Measurements from ENCODE around the gene MCC. TPM values are rescaled to one million over a fixed set of nuclear protein-coding genes. Genes with fewer than 3 reads are reported as not detected.

MCC gene
- total and polyA plus RNA-seq, 12 donors: 1.8 to 12.6 (median 8.9) TPM

- Histone ChIP-seq H3K4me1 (replicated peaks in 1 of 2) (no peaks in the 10 kb centered on the region), H3K9me3 (replicated peaks in 1 of 3) (no peaks in the 10 kb centered on the region), H3K27ac (no peak overlapping the region), H3K27me3 (no peaks in the 10 kb centered on the region), H3K36me3 (replicated peaks in 1 of 2) (no peaks in the 10 kb centered on the region), H3K4me3 (no peak overlapping the region)
- TF ChIP-seq CTCF (IDR thresholded peaks at IDR 0.05): no peak
- no peak for TF ChIP-seq POLR2A (IDR thresholded peaks at IDR 0.05)
- DNase-seq: no peak
- 94 to 97% (median 96%) methylated on average over 31 to 38 of the region's 38 CpGs for WGBS, 4 donors
- intact Hi-C loops (cut with DNase I): no loop called here
Observed at GRCh38 chr5:113433862-113434612, 54.2 kb downstream of the MCC start.

- intact Hi-C loops (cut with DNase I): no loop called here
Observed at GRCh38 chr5:113433071-113433470, 55.2 kb downstream of the MCC start.

GRCh38 chr5:113427871-113428574 lies 60.2 kb downstream of the MCC start:
- TF ChIP-seq POLR2A (IDR thresholded peaks at IDR 0.05) (no peak), CTCF (IDR thresholded peaks at IDR 0.05) (no peak)
- no peaks in the 10 kb centered on the region for H3K27me3 ChIP-seq
- no peak for DNase-seq
- no peak overlapping the region for H3K27ac ChIP-seq
- 72 to 90% (median 76%) methylated on average over 3 of the region's 3 CpGs for WGBS, 4 donors
- no peaks in the 10 kb centered on the region for H3K36me3 ChIP-seq (replicated peaks in 1 of 2)
- no peaks in the 10 kb centered on the region for H3K4me1 ChIP-seq (replicated peaks in 1 of 2)
- intact Hi-C loops (cut with DNase I): no loop called here
- H3K9me3 ChIP-seq (replicated peaks in 1 of 3): no peaks in the 10 kb centered on the region
- H3K4me3 ChIP-seq: no peak overlapping the region

More at GRCh38 chr5:113433071-113433470, 55.2 kb downstream of the MCC start:
- WGBS, 4 donors: 91 to 95% (median 93%) methylated on average over 17 to 21 of the region's 21 CpGs
- no peak overlapping the region for H3K27ac ChIP-seq
- DNase-seq: no peak
- no peak overlapping the region for H3K4me3 ChIP-seq
- H3K9me3 ChIP-seq (replicated peaks in 1 of 3): no peaks in the 10 kb centered on the region
- H3K4me1 ChIP-seq (replicated peaks in 1 of 2): no peaks in the 10 kb centered on the region
- no peaks in the 10 kb centered on the region for H3K36me3 ChIP-seq (replicated peaks in 1 of 2)
- TF ChIP-seq CTCF (IDR thresholded peaks at IDR 0.05): no peak
- TF ChIP-seq POLR2A (IDR thresholded peaks at IDR 0.05): no peak
- no peaks in the 10 kb centered on the region for H3K27me3 ChIP-seq

- TF ChIP-seq CTCF (IDR thresholded peaks at IDR 0.05) (no peak), POLR2A (IDR thresholded peaks at IDR 0.05) (no peak)
- H3K9me3 ChIP-seq (replicated peaks in 1 of 3): no peaks in the 10 kb centered on the region
- no peak overlapping the region for H3K27ac ChIP-seq
- intact Hi-C loops (cut with DNase I): no loop called here
- H3K27me3 ChIP-seq: no peaks in the 10 kb centered on the region
- H3K4me3 ChIP-seq: no peak overlapping the region
- H3K36me3 ChIP-seq (replicated peaks in 1 of 2): no peaks in the 10 kb centered on the region
- no peaks in the 10 kb centered on the region for H3K4me1 ChIP-seq (replicated peaks in 1 of 2)
- 81 to 96% (median 92%) methylated on average over 2 to 3 of the region's 3 CpGs for WGBS, 4 donors
- no peak for DNase-seq
Observed at GRCh38 chr5:113425909-113426308, 62.3 kb downstream of the MCC start.
